Erythroblast (primary cell): Measurements from ENCODE around the gene IGF1.

Experiments used
- GATA1 ChIP-seq: IDR thresholded peaks from 2 replicates; pipeline ENCODE4 v1.6.1; 2011; ENCODE audit warnings: low read depth, mild to moderate bottlenecking, control low read depth, low read length, moderate library complexity
- POLR2A ChIP-seq: IDR thresholded peaks from 2 replicates; pipeline ENCODE4 v1.6.1; 2011; ENCODE audit warnings: mild to moderate bottlenecking, low read length

- TF ChIP-seq POLR2A (no peak), GATA1 (no peak)
Observed at GRCh38 chr12:102429211-102430154, 50.9 kb downstream of the IGF1 start.
